ENCODE results near the gene PAFAH1B1.
A peak's percentile ranks its signal among the peaks of the same experiment; 100 is the strongest.
"Not testable (repeated sequence)": the region's sequence is repeated elsewhere in the genome, so short reads cannot be mapped to it uniquely, and the experiment has no call there.

The PAFAH1B1 gene

DNA sequence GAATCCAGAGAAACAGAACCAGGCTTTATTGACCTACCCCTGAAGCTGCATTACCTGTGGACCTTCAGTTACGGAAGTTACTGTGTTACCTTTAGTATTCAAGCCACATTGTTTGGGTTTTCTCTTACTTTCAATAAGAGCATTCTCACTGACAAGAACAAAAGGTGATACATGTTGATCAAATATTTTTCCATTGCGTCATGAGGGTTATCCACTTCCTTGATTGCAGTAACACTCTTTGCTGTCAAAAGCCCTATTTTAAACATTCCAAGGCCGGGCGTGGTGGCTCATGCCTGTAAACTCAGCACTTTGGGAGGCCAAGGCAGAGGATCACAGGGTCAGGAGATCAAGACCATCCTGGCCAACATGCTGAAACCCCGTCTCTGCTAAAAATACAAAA lies 28.6 kb upstream of the PAFAH1B1 start:
- no peaks in the 10 kb centered on the region for H3K36me3 ChIP-seq (ENCODE audit: control insufficient read depth, insufficient read depth, low read length)
- TF ChIP-seq, protein P1, sequence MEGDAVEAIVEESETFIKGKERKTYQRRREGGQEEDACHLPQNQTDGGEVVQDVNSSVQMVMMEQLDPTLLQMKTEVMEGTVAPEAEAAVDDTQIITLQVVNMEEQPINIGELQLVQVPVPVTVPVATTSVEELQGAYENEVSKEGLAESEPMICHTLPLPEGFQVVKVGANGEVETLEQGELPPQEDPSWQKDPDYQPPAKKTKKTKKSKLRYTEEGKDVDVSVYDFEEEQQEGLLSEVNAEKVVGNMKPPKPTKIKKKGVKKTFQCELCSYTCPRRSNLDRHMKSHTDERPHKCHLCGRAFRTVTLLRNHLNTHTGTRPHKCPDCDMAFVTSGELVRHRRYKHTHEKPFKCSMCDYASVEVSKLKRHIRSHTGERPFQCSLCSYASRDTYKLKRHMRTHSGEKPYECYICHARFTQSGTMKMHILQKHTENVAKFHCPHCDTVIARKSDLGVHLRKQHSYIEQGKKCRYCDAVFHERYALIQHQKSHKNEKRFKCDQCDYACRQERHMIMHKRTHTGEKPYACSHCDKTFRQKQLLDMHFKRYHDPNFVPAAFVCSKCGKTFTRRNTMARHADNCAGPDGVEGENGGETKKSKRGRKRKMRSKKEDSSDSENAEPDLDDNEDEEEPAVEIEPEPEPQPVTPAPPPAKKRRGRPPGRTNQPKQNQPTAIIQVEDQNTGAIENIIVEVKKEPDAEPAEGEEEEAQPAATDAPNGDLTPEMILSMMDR (IDR thresholded peaks at IDR 0.05; ENCODE audit: insufficient read depth, low read length, poor library complexity, severe bottlenecking) = no peak
- no peak for DNase-seq (ENCODE audit: extremely low read depth, insufficient read length)
- H3K4me3 ChIP-seq (replicated peaks; ENCODE audit: low read depth, low read length) = no peak overlapping the region
- no peaks in the 10 kb centered on the region for H3K27me3 ChIP-seq (replicated peaks; ENCODE audit: control insufficient read depth, insufficient read depth, low read length)

DNA sequence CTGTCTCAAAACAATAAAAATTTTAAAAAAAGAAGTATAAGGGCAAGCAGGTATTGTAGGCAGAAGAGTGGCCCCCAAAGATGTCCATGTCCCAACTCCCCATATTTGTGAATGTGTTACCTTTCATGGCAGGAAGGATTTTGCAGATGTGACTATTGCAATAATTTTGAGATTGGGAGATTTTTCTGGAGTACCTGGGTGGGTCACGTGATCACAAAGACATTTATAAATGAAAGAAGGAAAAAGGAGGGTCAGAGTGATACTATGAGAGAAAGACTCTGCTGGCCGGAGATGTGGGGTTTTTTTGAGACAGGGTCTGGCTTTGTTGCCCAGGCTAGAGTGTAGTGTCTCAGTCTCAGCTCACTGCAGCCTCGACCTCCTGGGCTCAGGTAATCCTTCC lies 27.4 kb upstream of the PAFAH1B1 start:
- Histone ChIP-seq H3K36me3 (ENCODE audit: control insufficient read depth, insufficient read depth, low read length) (no peaks in the 10 kb centered on the region), H3K27me3 (replicated peaks; ENCODE audit: control insufficient read depth, insufficient read depth, low read length) (no peaks in the 10 kb centered on the region), H3K4me3 (replicated peaks; ENCODE audit: low read depth, low read length) (no peak overlapping the region)
- TF ChIP-seq, protein P1 (IDR thresholded peaks at IDR 0.05; ENCODE audit: insufficient read depth, low read length, poor library complexity, severe bottlenecking) = no peak
- no peak for DNase-seq (ENCODE audit: extremely low read depth, insufficient read length)

DNA sequence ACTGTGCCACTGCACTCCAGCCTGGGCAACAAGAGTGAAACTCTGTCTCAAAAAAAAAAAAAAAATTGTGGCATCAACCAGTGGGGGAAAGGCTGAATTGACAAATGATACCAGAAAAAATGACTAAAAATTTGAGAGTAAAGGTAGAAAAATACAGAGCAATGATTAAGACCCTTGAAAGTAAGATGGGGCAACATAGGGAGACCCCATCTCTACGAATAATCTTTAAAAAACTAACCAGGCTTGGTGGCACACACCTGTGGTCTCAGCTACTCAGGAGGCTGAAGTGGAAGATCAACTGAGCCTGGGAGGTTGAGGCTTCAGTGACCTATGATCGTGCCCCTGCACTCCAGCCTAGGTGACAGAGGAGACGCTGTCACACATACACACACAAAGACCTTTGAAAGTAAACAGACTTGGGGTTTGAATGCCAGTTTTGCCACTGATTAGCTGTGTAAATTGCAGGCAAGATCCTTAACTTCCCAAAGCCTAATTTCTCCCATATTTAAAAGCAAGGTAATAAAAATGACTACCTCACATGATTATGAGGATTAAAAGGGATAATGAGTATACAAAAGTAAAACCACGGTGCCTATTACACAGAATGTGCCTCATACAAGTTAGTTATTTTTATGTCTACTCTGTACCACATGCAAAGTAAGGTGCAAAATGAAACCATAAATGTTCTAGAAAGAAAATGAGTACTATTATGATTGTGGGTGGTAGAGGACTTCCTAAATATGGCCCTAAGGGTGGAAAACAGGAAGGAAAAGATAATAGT lies 21.7 kb upstream of the PAFAH1B1 start:
- DNase-seq (ENCODE audit: extremely low read depth, insufficient read length) = peak; percentile 51
- H3K36me3 ChIP-seq (ENCODE audit: control insufficient read depth, insufficient read depth, low read length) = no peaks in the 10 kb centered on the region
- TF ChIP-seq, protein P1 (IDR thresholded peaks at IDR 0.05; ENCODE audit: insufficient read depth, low read length, poor library complexity, severe bottlenecking) = peak; percentile 23
- no peaks in the 10 kb centered on the region for H3K27me3 ChIP-seq (replicated peaks; ENCODE audit: control insufficient read depth, insufficient read depth, low read length)
- peak overlapping the region; percentile 45 for H3K4me3 ChIP-seq (replicated peaks; ENCODE audit: low read depth, low read length)

DNA sequence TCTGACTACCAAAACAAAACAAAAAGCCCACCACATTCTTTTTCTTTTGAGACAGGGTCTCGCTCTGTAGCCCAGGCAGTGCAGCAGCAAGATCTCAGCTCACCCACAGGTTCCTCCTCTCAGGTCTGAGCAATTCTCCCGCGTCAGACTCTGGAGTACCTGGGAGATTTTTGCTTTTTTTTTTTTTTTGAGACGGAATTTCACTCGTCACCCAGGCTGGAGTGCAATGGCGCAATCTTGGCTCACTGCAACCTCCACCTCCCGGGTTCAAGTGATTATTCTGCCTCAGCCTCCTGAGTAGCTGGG lies 21.2 kb upstream of the PAFAH1B1 start:
- not testable (repeated sequence) for H3K27me3 ChIP-seq (replicated peaks; ENCODE audit: control insufficient read depth, insufficient read depth, low read length); H3K36me3 ChIP-seq (ENCODE audit: control insufficient read depth, insufficient read depth, low read length); DNase-seq (ENCODE audit: extremely low read depth, insufficient read length)
- peak overlapping the region; percentile 45 for H3K4me3 ChIP-seq (replicated peaks; ENCODE audit: low read depth, low read length)

DNA sequence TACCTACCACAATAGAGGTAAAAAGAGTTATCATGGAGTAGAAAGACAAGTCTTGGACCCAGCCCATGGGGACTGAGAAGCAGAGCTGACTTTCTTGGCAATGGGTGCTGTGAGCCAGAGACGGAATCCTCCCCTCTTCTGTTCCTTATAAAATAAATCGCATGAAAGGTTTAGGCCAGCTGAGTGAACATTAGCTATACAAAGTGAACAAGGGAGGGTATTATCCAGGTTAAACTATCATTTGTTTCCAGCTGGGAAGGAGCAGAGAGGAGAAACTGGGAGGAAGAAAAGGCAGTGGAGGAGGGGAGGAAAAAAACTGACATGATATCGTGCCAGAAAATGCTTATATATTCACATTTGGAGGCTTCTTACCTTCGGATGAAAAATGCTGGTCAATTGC lies 13.3 kb upstream of the PAFAH1B1 start:
- H3K27me3 ChIP-seq (replicated peaks; ENCODE audit: control insufficient read depth, insufficient read depth, low read length) = no peaks in the 10 kb centered on the region
- H3K36me3 ChIP-seq (ENCODE audit: control insufficient read depth, insufficient read depth, low read length) = no peaks in the 10 kb centered on the region
- TF ChIP-seq, protein P1 (IDR thresholded peaks at IDR 0.05; ENCODE audit: insufficient read depth, low read length, poor library complexity, severe bottlenecking) = no peak
- no peak for DNase-seq (ENCODE audit: extremely low read depth, insufficient read length)
- no peak overlapping the region for H3K4me3 ChIP-seq (replicated peaks; ENCODE audit: low read depth, low read length)

DNA sequence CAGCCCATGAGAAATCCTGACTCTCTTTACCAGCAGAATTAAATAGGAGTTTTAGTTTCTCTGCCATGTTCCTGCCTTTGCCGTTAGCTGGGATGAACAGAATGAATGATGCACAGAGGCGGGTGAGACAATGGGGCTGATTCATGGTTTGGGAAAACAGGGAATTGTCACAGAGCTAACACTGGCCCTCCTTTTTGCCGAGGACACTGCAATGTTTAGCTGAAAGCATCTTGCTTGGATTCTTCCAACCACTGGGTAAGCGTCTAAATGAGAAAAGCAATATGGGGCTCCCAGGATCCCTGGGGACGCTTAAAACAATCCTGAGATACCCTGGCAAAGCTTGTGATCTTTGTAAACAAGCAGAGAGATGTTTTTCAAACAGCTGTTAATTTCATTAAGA lies 12.8 kb upstream of the PAFAH1B1 start:
- TF ChIP-seq, protein P1 (IDR thresholded peaks at IDR 0.05; ENCODE audit: insufficient read depth, low read length, poor library complexity, severe bottlenecking) = no peak
- no peaks in the 10 kb centered on the region for H3K36me3 ChIP-seq (ENCODE audit: control insufficient read depth, insufficient read depth, low read length)
- H3K4me3 ChIP-seq (replicated peaks; ENCODE audit: low read depth, low read length) = no peak overlapping the region
- no peak for DNase-seq (ENCODE audit: extremely low read depth, insufficient read length)
- no peaks in the 10 kb centered on the region for H3K27me3 ChIP-seq (replicated peaks; ENCODE audit: control insufficient read depth, insufficient read depth, low read length)
